MM.1S (cell line): ENCODE measurements around the gene ACER3.

Experiments
- CTCF ChIP-seq: fragments of 300-600 bp; sonication (generic); IDR thresholded peaks from 2 replicates; pipeline ENCODE4 v1.5.1; 2016; ENCODE audit warnings: antibody characterized with exemption, low read length, mixed read lengths
- EZH2phosphoT487 ChIP-seq: fragments of 300-600 bp; sonication (generic); IDR thresholded peaks from 2 replicates; pipeline ENCODE4 v1.6.1; 2018; ENCODE audit warnings: antibody characterized with exemption, low read length

- TF ChIP-seq CTCF = no peak
- no peak for TF ChIP-seq EZH2phosphoT487
These were observed 199.1 kb downstream of the ACER3 start for GRCh38 chr11:77059806-77060205.
